Measurements from ENCODE around the gene ADCY6.
"Not testable (repeated sequence)": the region's sequence is repeated elsewhere in the genome, so short reads cannot be mapped to it uniquely, and the experiment has no call there.

ADCY6 gene

GRCh38 chr12:48739618-48740269 is 49.1 kb downstream of the ADCY6 start:
- DNase-seq (ENCODE audit: low read depth) = no peak
- no peak overlapping the region for H3K4me3 ChIP-seq (ENCODE audit: low read length)
- TF ChIP-seq CTCF (IDR thresholded peaks at IDR 0.05; ENCODE audit: insufficient read depth, low read depth, low read length, missing control alignments) = no peak

GRCh38 chr12:48736456-48736855 is 52.4 kb downstream of the ADCY6 start:
- no peak overlapping the region for H3K4me3 ChIP-seq (ENCODE audit: low read length)
- no peak for TF ChIP-seq CTCF (IDR thresholded peaks at IDR 0.05; ENCODE audit: insufficient read depth, low read depth, low read length, missing control alignments)
- no peak for DNase-seq (ENCODE audit: low read depth)

GRCh38 chr12:48728807-48729206 is 60.1 kb downstream of the ADCY6 start:
- TF ChIP-seq CTCF (IDR thresholded peaks at IDR 0.05; ENCODE audit: insufficient read depth, low read depth, low read length, missing control alignments) = no peak
- H3K4me3 ChIP-seq (ENCODE audit: low read length) = no peak overlapping the region
- DNase-seq (ENCODE audit: low read depth) = no peak

- not testable (repeated sequence) for H3K4me3 ChIP-seq (ENCODE audit: low read length); DNase-seq (ENCODE audit: low read depth)
These were observed 68.2 kb downstream of the ADCY6 start for GRCh38 chr12:48720737-48721136.

GRCh38 chr12:48720171-48720570 is 68.7 kb downstream of the ADCY6 start:
- not testable (repeated sequence) for DNase-seq (ENCODE audit: low read depth); H3K4me3 ChIP-seq (ENCODE audit: low read length)

- not testable (repeated sequence) for DNase-seq (ENCODE audit: low read depth); H3K4me3 ChIP-seq (ENCODE audit: low read length)
These were observed 69.9 kb downstream of the ADCY6 start for GRCh38 chr12:48719002-48719401.

GRCh38 chr12:48717252-48717695 is 71.6 kb downstream of the ADCY6 start:
- TF ChIP-seq CTCF (IDR thresholded peaks at IDR 0.05; ENCODE audit: insufficient read depth, low read depth, low read length, missing control alignments) = no peak
- DNase-seq (ENCODE audit: low read depth) = no peak
- H3K4me3 ChIP-seq (ENCODE audit: low read length) = peak overlapping the region; percentile 91

GRCh38 chr12:48716493-48717251 is 72.2 kb downstream of the ADCY6 start, which contains the start of gene CCNT1:
Gene CCNT1 (minus strand): TSS chr12:48716707. CDS start chr12:48716675, 32 bp downstream.
- peak; percentile 100 for DNase-seq (ENCODE audit: low read depth)
- peak within 1 kb of the TSS; percentile 91 for H3K4me3 ChIP-seq (ENCODE audit: low read length)
- peak; percentile 50 for TF ChIP-seq CTCF (IDR thresholded peaks at IDR 0.05; ENCODE audit: insufficient read depth, low read depth, low read length, missing control alignments)
